NCI-H1436 treated with DMSO at 0.1 percent for 48 hours (cell line): ENCODE results near the gene KCNMA1.

Source experiments
- DNase-seq: peaks from one replicate; lab custom pipeline; 2025; lab: John Stamatoyannopoulos, UW

The KCNMA1 gene

DNA sequence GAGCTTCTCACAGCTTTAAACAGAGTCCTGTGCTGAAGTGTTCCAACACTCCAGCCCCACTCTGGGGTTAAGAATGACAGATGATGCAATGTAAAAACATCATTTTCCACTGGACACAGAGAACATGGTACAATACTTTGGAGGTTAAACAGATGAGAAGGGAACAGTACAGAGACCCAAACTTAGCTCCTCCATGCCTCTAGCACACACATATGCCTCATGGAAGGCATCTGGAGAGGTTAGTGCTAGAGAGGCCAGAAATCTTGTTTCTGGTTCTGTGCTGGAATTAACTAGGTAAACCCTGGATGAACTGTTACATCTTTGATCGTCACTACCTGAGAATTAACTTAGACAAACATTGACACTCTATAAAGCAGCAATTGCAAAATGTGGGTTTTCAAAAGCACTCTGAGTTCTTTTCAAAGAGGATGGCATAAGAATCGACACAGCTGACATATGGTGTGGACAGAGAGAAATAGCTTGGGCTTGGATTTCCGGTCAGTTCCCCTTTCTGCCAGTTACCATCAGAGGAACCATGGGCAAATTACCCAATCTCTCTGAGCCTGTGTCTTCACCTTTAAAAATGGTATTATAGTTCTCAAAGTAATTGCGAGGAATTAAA lies 81.9 kb downstream of the KCNMA1 start:
- no peak for DNase-seq

DNA sequence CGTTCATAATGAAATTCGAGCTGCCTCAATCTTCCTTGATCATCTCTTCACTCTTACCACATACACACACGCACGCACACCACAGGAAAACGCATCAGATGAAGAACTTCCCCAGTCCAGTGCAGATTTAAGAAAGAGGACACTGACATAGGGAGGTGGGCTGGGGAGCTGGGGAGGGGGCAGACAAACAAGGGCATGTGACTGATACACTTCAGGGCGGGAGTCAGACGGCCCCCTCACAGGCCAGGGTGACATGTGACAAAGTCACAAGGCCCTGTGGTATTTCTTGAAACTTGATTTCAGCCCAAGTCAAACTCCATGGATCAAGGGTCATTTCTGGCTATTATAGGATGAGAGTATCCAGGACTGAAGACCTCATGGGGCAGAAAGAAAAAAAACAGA lies 82.6 kb downstream of the KCNMA1 start:
- no peak for DNase-seq

DNA sequence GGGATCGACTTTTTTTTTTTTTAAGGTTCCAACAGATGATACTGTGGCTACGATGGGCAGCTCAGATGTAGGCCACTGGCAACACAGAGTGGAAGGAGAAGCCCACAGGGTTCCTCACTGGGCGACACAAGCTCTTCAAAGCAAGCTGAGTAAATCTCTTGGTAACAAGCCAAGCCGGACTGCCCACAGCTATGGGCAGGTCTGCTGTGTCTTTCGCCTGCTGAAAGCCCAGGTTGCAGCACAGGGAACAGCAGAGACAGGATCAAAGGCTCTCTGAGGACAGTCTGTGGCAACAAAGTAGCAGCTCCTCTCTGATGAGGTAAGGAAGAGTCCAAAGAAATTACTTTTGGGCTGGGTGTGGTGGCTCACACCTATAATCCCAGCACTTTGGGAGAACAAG lies 83.6 kb downstream of the KCNMA1 start:
- no peak for DNase-seq

DNA sequence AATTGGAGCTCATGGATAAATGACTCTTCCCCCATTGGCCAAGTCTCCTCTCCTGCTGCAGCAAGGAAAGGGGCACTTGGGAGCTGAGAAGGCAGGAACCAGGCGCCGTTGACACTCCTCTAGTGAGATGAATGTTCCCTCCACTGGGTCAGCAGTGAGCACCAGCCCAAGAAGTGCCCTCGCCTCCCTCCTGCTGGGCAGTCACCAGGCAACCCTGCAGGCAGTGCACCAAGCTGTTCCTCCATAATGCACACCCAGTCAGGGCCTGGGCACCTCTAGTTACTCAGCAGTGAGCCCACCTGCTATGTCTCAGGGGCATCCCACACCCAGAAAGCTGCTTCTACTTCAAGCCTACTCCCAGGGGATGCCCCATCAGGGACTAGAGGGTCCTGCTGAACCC lies 84.3 kb downstream of the KCNMA1 start:
- no peak for DNase-seq

DNA sequence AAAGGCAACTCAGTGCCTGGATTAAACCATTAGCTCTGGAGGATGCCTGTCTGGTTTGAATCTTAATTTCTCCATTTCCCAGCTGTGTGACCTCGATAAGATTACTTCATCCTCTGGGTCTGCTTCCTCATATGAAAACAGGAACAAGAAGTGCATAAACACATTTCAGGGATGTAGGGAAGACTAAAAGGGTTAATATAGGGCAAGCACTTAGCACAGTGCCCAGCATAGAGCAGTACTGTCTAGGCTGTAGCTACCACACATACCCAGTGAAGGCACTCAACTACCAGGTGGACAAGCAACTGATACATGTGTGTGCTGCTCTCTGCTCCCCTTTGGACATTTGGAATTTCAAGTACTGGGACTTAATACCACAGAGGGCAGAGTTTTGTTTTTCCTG lies 85.4 kb downstream of the KCNMA1 start:
- no peak for DNase-seq

DNA sequence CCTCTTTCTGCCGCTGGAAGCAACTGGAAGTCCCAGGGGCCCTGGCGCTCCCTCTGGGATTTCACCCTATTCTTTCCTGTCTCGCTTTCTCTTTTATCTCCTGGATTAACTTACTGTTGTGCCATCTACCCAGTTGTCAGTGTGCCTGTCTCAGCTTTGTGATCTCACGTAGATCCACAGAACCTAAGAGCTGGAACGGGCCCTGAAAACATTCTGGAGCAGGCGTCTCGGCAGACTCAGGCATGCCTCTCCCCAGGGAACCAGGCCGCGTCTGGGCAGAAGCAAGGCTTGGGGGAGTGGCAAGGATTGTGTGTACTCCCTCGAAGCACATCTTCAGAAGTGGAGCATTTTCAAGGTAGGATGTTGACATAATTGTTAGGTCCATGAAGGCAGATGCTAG lies 87.2 kb downstream of the KCNMA1 start:
- DNase-seq = no peak

DNA sequence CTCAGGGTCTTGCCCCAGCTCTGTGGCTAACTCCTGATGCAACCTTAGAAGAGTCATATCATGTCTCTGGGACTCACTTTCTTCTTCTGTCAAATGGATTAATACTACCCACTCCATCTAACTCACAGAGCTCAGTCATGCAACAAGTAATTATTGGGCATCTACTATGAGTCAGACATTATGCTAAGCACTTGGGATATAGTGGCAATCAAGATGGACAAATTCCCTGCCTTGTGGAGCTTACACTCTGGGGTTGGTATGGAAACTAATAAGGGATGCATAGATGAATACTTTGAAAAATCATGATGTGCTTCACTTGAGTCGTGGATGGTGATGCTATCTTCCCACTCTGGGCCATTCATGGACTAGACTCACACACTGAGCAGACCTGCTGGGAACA lies 88.9 kb downstream of the KCNMA1 start:
- no peak for DNase-seq

DNA sequence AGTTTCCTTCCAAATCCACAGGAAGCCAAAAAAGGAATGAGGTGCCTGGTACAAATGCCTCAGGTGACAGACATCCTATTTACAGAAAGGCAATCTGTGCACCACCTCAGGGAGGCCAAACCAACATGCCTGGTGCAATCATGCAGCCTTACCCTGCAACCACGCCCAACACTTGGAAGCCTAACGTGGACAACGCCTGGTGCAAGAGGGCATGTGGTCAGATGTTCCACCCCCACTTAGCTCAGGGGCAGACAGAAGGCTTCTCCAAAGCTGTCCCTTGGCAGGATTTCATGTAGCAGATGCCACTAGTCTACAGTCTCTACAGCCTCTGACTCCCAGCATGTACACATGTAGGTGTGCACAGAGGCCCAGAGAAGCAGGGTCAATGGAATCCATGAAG lies 89.5 kb downstream of the KCNMA1 start:
- DNase-seq = no peak

DNA sequence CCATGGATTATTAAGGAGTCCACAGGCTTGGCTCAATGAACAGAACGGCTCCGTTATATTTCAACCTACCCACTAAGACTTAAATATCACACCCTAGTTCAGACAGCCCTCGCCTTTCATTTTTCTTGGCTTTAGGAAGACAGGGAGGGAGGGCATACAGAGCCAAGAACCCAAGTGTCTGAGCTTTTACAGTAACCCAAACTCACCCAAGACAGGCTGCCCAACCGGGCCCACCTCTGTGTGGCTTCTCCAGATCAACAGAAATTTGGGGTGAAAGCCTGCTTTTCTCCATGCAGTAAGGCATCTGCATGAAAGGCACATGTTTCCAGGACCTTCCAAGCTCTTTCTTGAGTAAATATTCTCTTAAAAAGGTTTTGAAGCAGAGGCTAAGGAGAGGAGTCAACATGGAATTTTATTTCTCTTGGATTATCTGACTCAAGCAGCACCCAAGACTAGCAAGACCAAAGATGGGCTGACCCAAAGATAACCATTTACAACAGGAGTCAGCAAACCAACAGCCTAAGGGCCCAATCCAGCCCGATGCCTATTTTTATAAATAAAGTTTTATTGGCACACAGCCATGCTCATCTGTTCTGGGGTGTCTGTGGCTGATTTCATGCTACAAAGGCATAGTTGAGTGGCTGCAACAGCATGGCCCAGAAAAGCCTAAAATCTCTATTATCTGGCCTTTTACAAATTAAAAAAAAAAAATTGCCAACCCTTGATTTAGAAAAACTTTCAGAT lies 90.1 kb downstream of the KCNMA1 start:
- DNase-seq = no peak

DNA sequence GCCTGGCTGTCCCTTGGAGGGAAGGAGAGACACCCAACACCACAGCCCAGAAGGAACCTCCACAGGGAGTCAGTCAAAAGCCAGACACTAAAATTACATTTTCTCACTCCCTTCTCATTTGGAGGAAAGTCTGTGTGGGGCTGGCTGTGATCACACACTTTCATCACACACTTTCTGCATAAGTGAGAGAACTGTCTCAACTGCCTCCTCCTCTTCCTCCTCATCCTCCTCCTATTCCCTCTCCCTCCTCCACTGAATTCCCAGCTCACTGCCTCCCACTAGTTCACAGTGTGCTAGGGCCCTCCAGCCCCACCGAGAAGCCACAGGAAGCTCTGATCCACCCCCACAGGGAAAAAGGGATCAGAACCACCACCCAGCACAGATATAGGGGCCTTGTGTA lies 91.6 kb downstream of the KCNMA1 start:
- DNase-seq = no peak

DNA sequence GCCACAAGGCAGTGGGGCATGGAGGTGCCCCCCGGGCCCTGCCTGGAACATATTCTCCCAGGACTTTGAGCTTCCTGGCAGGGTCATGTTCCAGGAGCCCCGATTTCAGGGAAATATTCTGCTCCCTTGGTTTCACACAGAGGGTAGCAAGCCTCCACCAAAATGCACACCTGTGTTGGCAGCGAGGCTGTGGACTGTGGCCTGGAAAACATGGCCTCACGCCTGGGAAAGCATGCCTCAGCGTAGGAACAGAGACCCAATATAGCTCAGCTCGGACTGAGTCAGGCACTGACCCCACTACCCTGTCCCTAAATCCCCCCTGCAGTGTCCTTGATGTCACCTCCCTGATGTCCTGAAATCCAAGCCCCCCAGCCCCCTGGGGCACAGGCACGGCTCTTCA lies 92.0 kb downstream of the KCNMA1 start:
- no peak for DNase-seq

DNA sequence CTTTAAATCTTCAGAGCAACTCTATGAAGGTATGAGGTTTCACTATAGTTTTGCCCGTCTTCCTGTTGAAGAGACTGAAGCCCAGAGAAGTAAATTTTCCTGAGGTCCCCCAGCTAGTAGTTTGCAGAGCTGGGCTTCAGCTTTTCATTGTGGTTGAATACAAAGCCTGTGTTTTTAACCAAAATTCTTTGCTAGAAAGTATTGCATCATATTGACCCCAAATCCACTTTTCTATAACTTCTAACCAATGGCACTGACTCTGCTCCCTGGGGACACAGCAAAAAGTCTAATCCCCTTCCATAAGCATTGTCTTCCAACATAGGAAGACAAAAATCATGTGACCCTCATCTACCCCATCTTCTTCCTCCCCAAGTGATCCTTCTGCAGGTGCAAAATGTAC lies 93.0 kb downstream of the KCNMA1 start:
- DNase-seq = no peak

DNA sequence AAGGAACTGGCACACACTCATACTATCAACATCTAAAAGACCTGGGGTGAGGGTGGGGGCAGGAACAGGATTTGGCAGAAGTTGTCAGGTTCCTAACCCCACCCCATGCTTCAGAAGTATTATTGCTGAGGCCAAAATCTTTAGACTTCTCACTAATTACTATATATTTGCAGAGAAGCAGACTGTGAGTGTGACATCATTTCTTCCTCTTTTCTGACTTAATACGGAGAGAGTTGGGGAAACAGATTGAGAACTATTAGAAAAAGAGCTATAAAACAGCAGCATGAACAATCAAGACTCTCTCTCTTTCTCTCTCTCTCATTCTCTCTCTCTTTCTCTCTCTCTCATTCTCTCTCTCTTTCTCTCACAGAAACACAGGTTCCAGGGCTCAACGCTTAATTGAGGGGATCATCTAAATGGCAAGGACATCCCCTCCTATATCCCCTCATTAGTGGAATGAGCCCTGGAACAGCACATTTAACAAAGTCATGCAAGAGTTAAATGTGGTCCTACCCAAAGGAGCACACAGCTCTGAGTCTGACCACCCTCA lies 94.8 kb downstream of the KCNMA1 start:
- no peak for DNase-seq

DNA sequence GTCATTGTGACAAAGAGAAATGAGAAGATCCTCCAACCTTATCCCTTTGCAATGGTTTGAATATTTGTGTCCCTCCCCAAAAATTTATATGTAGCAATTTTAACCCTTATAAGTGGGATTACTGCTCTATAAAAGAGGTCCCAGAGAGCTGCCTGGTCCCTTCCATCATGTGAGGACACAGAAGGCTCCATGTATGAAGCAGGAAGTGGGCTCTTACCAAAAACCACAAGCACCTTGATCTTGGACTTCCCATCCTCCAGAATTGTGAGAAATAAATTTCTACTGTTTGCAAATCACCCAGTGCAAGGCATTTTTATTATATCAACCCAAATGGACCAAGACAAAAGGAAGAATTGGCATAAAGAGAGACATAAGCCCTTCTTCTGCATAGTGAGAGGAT lies 95.7 kb downstream of the KCNMA1 start:
- no peak for DNase-seq

DNA sequence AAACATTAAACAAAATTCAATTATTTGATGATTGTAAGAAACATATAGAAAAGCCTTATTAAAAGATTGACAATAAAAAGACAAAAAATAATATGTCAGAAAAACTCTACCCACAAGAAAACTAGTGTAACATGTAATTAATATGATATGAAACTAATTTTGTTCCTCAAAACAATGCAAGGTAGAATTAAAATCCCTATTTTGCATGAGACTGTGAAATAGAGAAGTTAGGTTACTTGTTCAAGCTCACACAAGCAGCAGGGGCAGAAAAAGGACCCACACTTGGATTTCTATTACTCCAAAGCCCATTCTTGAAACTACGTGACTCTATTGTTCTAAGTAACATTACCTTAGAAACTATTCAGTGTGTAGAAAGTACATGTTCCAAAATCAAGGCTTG lies 96.4 kb downstream of the KCNMA1 start:
- no peak for DNase-seq

DNA sequence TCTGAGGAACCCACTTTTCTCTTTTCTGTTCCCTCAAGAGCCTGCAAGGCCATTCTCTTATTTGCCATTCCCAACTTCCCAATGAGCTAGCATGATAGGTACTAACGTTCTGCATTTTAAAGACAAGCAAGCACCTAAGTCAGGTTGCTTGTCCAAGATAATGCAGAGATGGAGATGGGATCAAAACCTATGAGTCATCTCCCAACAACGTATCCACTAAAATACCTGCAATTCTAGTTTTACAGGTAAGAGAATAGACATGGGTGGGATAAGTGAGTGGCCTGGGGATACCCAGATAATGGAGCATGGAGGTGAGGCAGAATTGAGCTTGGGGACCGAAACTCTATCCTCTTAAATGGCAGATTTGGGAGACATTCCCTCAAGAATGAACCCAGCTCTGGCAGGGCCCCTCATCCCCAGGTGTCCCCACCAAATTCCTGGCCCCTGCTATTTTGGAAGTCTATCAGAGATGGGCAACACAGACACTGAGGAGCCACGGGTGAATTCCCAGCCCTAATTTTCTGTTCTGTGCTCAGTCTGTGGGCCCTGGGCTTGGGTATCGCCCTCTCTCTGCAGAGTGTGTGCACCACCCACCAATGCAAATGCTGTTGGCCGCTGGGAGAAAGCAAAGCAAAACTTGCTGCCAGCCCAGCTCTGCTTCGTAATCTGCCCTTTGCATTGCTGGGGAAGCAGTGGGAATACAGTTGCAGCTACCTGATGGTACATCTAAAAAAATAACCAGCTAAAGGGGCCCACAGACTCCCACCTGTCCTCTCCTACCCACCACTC lies 98.3 kb downstream of the KCNMA1 start:
- no peak for DNase-seq

DNA sequence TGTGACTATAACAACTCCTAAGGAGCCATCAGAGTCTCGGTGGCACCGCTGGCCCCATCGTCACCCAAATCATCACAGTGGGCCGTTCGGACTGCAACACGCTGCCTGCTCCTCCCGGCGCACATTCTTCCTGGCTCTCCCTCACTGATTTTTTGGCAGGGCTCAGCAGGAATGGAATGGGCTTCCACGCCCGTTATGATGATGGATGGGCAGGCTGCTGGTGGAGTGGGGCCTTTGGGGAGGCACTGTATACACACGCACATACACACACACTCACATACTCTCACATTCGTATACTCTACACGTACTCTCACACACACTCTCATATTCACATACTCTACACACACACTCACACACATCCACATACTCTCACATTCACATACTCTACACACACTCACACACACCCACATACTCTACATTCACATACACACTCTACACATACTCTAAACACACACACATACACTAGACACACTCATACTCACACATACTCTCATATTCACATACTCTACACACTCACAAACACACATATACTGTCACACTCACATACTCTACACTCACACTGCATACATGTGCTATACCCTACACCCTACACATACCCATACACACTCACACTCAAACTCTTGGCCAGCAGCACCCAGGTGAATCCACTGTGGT lies 99.8 kb downstream of the KCNMA1 start:
- no peak for DNase-seq

DNA sequence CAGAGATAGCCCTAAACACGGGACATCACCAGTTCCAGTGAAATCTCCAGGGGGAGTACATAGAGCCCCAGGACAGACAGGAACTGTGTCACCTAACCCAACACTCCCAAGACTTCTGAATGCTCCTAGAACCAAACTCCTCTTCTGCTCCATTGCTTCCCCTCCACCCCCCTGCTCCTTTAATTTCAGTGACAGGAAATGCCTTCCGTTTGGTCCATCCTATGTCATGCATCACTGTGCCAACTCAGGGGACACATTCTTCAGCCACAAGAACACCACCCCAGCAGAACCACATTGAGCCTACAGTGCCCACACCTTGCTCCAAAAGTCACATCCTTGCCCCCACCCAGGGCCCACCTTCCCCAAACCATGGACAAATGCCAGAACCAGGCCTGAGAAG lies 100.5 kb downstream of the KCNMA1 start:
- no peak for DNase-seq

DNA sequence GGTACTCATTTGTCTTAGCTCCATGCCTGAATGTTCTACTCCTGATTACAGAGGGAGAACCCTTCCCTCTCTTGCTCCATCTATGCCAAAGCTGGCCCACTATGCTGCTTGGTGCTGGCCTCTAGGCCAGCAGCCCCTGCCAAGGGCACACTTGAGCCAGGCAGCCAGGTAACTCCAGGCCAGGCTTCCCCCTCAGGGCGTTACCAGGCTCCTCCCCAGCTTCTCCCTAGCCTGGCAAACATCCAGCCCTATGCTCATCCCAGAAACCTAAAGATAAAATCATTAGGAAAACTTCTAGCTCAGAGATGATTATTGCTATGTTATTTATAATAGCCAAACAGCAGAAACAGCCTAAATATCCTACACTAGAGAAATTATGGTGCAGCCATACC lies 103.7 kb downstream of the KCNMA1 start:
- no peak for DNase-seq

DNA sequence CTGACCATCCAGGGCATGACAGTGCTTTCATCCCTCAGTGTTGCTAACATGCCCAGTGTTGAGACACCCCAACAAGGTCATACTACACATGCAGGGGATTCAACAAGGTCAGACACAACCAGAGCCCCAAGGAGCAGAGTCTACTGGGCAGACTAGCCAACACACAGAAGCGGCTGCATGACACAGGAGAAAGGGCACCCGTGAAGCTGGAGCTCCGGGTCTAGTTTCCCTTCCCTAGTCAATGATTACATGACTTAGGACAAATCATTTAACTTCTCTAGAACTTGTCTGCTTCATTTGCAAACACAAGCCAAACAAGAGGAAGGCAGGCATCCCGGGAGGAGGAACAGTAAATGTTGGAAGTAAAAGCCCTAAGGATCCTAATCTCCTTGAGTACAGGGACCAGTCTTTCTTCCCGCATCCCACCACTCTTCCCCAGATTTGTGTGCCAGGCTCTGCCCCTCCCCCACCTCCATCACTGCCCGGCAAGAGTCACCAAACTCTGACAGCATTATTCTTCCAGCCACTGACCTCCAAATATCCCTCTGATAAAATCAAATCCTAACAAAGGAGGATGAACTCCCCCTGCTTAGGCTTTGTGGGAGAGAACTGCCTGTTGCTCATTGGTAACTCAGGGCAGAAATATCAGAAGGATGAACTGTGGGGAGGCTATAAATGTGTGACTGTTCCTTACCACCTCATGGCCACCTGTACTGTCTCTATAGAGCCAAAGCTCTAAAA lies 104.3 kb downstream of the KCNMA1 start:
- DNase-seq = no peak

DNA sequence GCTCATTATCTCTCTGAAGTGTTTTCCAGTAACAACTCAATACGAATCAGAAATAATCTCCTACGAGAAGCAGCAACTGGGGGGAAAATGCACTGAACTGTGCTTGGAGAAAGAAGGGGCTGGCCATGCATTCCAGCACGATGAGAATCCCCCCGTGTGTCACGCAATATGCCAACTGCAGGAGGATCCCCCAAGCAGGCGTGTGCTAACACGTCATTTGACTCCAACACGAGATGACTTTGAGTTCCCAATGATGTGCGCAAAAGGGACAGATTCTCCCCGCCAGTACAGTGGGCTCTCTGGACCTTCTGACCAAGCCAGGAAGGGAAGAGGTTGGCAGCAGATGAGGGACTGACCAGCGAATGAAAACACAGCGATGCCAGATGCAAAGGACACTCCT lies 105.5 kb downstream of the KCNMA1 start:
- DNase-seq = no peak
